Activated CD4-positive, alpha-beta memory T cell treated with anti-CD3 and anti-CD28 coated beads for 36 hours (primary cell): Measurements from ENCODE around the gene CYTH1. TPM values are rescaled to one million over a fixed set of nuclear protein-coding genes. Genes with fewer than 3 reads are reported as not detected.

Experiments
- CTCF ChIA-PET: fragments of 350-600 bp; sonication (Branson Sonifier 250); formaldehyde crosslinking; loops from one replicate; lab custom pipeline; 2021; ENCODE audit warnings: antibody characterized with exemption, inconsistent platforms; lab: Charles Lee
- POLR2A ChIA-PET: fragments of 350-600 bp; sonication (Branson Sonifier 250); formaldehyde crosslinking; loops from one replicate; lab custom pipeline; 2021; ENCODE audit warnings: antibody characterized with exemption; lab: Charles Lee
- DNase-seq: peaks from one replicate; pipeline ENCODE4 v3.0.0-alpha.2; 2020
- H3K27ac Mint-ChIP-seq: one replicate; pipeline ENCODE4 v1.8.0; 2021; ENCODE audit warnings: mixed read lengths
- H3K27me3 Mint-ChIP-seq: one replicate; pipeline ENCODE4 v1.8.0; 2021; ENCODE audit warnings: mixed read lengths
- H3K36me3 Mint-ChIP-seq: one replicate; pipeline ENCODE4 v1.8.0; 2021; ENCODE audit warnings: mixed read lengths
- H3K4me1 Mint-ChIP-seq: one replicate; pipeline ENCODE4 v1.8.0; 2021; ENCODE audit warnings: low read depth, mixed read lengths
- H3K4me3 Mint-ChIP-seq: one replicate; pipeline ENCODE4 v1.8.0; 2021; ENCODE audit warnings: mild to moderate bottlenecking, mixed read lengths
- H3K9me3 Mint-ChIP-seq: one replicate; pipeline ENCODE4 v1.8.0; 2021; ENCODE audit warnings: mixed read lengths
- intact Hi-C: fragments of 100-400 bp; cut with micrococcal nuclease; formaldehyde crosslinking; loops from one replicate; pipeline ENCODE4 v1.15.1; 2023
- total RNA-seq, 2 experiments: library from RNA; stranded (reverse); gene quantifications; one replicate each; pipeline ENCODE4 v1.2.3, GENCODE V29; 2021

Gene CYTH1
- total RNA-seq = 100 to 1,000 TPM; 184 to 204 TPM

- peaks cover 45% of the 10 kb centered on the region for H3K4me1 Mint-ChIP-seq
- CTCF ChIA-PET = no interaction called here
- intact Hi-C loops = loop anchor here (2.0 kb wide), 1 partner anchor 59 kb away; the partner anchor contains the start of gene USP36
Observed at GRCh38 chr17:78781893-78782304, at the start of gene CYTH1. CYTH1 (minus strand) TSS chr17:78782273; CDS start chr17:78782223, 50 bp downstream.

DNA sequence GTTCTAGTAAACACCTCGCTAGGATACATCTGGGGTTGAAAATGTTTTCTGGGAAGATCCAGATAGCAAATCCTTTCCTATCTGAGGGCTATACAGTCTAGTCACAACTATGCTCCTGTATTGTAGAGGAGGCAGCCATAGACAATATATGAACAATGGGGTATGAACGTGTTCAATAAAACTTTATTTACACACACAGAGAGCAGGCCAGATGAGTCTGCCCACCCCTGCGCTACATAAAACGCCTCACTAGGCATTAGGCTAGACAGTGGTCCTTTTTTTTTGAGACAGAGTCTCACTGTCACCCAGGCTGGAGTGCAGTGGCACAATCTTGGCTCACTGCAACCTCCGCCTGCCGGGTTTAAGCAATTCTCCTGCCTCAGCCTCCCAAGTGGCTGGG, 47.4 kb upstream of the CYTH1 start:
- DNase-seq = no peak
- Mint-ChIP-seq H3K9me3 (no peaks in the 10 kb centered on the region), H3K4me3 (no peak overlapping the region), H3K27me3 (no peaks in the 10 kb centered on the region), H3K27ac (no peak overlapping the region), H3K4me1 (peaks cover 10% of the 10 kb centered on the region), H3K36me3 (peaks cover 77% of the 10 kb centered on the region)
- intact Hi-C loops = no loop called here
- ChIA-PET POLR2A (interaction anchor here (0.6 kb wide), 1 partner anchor 9 kb away, joined by 3 read pairs; no protein-coding TSS in a partner anchor), CTCF (interaction anchor here (1.1 kb wide), 1 partner anchor 121 kb away, joined by 3 read pairs; no protein-coding TSS in a partner anchor)

More at GRCh38 chr17:78781893-78782304, at the start of gene CYTH1:
- H3K27me3 Mint-ChIP-seq = no peaks in the 10 kb centered on the region
- H3K9me3 Mint-ChIP-seq = no peaks in the 10 kb centered on the region
- H3K27ac Mint-ChIP-seq = peak within 1 kb of the TSS; percentile 98
- peak within 1 kb of the TSS; percentile 90 for H3K4me3 Mint-ChIP-seq
- H3K36me3 Mint-ChIP-seq = peaks cover 21% of the 10 kb centered on the region
- POLR2A ChIA-PET = interaction anchor here (0.6 to 18.3 kb wide), 5 partner anchors 10 to 68 kb away, joined by 3 to 481 read pairs (median 3); no protein-coding TSS in a partner anchor
- no peak for DNase-seq

DNA sequence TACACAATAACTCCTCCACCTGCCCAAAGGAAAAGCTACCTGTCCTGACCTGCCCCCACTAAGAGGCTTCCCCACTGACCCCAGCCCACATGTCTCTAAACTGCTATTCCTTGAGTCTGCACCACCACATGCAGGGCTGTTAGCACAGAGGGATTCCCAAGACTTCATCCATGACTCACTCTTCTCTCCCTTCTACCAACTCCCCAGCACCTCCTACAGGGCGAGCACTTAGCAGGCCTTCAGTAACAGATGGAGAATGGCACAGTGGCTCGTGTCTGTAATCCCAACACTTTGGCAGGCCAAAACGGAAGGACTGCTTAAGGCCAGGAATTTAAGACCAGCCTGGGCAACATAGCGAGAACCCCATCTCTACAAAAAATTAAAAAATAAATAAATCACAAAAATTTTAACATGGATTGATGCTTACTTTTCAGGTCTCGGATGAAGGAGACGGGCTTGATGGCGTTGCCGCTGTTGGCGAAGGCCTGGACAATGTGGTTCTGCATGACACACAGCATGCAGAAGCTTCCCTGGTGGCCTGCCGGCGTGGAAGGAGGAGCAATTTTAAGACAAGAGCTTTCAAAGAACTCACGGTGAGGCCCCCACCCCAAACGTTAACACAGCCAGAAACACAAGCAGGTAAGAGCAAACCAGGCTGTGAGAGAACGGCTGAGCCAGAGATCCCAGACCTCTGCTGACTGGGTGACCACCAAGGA, 46.6 kb upstream of the CYTH1 start:
- Mint-ChIP-seq H3K4me3 (no peak overlapping the region), H3K36me3 (peaks cover 78% of the 10 kb centered on the region), H3K9me3 (no peaks in the 10 kb centered on the region), H3K27ac (peak overlapping the region; percentile 3), H3K27me3 (no peaks in the 10 kb centered on the region), H3K4me1 (peaks cover 10% of the 10 kb centered on the region)
- intact Hi-C loops = no loop called here
- ChIA-PET POLR2A (no interaction called here), CTCF (no interaction called here)
- peak; percentile 56 for DNase-seq

DNA sequence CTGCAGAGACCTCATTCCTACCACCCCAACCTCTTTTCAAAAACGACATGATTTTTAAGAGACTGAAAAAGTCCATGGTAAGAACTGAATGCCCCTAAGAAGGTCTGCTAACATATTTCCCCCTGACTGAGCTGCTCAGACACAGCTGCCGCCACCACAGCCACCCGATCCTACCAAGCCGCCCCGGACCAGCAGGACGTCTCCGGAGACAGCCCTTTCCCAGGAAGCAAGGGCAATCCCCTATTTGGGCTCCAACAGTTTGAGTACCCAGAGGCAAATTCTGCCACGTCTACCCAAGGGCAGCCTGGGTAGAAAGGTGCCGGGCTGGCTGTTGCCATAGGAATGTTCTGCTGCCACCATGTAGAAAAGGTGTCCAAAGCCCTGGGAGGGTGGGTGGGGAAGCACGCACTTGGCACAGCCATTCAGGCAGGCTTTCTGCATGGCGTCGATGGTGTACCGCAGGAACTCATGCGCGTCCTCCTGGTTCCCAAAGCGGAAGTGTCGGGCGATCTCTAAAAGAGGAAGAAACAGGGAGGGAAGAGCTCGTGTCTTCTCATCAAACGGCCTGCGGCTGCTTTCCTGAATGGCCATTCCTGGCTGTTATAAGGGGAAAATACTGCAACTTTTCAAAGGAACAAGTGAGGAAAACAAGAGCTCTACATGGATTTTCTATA, 44.9 kb upstream of the CYTH1 start:
- Mint-ChIP-seq H3K27me3 (no peaks in the 10 kb centered on the region), H3K27ac (no peak overlapping the region), H3K4me1 (peaks cover 18% of the 10 kb centered on the region), H3K36me3 (peaks cover 78% of the 10 kb centered on the region), H3K9me3 (no peaks in the 10 kb centered on the region), H3K4me3 (no peak overlapping the region)
- CTCF ChIA-PET = no interaction called here
- POLR2A ChIA-PET = no interaction called here
- no peak for DNase-seq
- intact Hi-C loops = no loop called here

DNA sequence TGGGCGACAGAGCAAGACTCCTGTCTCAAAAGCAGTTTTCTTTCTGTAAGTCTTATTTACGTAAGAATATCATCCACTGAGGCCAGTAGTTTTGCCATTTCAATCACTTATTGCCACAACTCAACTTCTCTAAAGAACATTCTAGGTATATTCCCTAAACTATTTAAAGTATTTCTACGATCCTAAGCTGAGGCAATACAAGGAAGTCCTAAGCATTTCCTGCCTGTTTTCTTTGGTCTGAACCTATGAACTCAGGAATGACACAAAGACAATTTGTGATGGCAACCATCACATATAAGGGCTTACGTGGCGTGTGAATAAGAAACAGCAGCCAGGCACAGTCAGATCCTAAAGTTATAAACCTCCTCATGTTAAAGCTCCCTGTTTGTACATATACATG, 44.3 kb upstream of the CYTH1 start:
- Mint-ChIP-seq H3K36me3 (peaks cover 78% of the 10 kb centered on the region), H3K4me3 (no peak overlapping the region), H3K4me1 (peaks cover 18% of the 10 kb centered on the region), H3K27me3 (no peaks in the 10 kb centered on the region), H3K9me3 (no peaks in the 10 kb centered on the region), H3K27ac (no peak overlapping the region)
- intact Hi-C loops = no loop called here
- no peak for DNase-seq
- POLR2A ChIA-PET = no interaction called here
- CTCF ChIA-PET = no interaction called here

DNA sequence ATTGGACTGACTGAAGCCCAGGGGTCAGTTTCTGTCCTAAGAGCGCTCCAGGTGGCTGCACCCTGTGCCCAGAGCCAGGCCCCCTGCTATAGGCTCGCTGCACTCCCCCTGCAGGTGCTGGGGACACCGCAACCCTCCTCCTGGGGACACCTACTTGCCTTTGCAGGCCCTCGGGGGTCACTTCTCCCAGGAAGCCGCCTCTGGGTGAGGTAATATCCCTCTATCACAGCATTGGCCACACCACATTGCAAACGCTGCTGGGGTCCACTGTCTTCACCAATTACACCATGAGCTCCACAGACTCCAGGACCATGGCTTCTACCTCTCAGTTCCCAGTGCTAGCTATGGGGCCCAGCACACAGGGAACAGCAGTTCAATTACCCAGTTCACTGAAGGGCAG, 43.6 kb upstream of the CYTH1 start:
- peaks cover 80% of the 10 kb centered on the region for H3K36me3 Mint-ChIP-seq
- H3K27ac Mint-ChIP-seq = no peak overlapping the region
- POLR2A ChIA-PET = no interaction called here
- no peaks in the 10 kb centered on the region for H3K27me3 Mint-ChIP-seq
- no peak for DNase-seq
- intact Hi-C loops = no loop called here
- H3K4me3 Mint-ChIP-seq = no peak overlapping the region
- H3K9me3 Mint-ChIP-seq = no peaks in the 10 kb centered on the region
- peaks cover 23% of the 10 kb centered on the region for H3K4me1 Mint-ChIP-seq
- CTCF ChIA-PET = no interaction called here

- CTCF ChIA-PET = no interaction called here
- peaks cover 34% of the 10 kb centered on the region for H3K4me1 Mint-ChIP-seq
- peaks cover 84% of the 10 kb centered on the region for H3K36me3 Mint-ChIP-seq
- no peak overlapping the region for H3K4me3 Mint-ChIP-seq
- DNase-seq = no peak
- intact Hi-C loops = no loop called here
- H3K9me3 Mint-ChIP-seq = no peaks in the 10 kb centered on the region
- no peaks in the 10 kb centered on the region for H3K27me3 Mint-ChIP-seq
- POLR2A ChIA-PET = no interaction called here
- H3K27ac Mint-ChIP-seq = peak overlapping the region; percentile 2
Observed at GRCh38 chr17:78824240-78824639, 42.2 kb upstream of the CYTH1 start.

- Mint-ChIP-seq H3K4me1 (peaks cover 41% of the 10 kb centered on the region), H3K27me3 (no peaks in the 10 kb centered on the region)
- CTCF ChIA-PET = no interaction called here
Observed at GRCh38 chr17:78823282-78824046, 41.4 kb upstream of the CYTH1 start.

DNA sequence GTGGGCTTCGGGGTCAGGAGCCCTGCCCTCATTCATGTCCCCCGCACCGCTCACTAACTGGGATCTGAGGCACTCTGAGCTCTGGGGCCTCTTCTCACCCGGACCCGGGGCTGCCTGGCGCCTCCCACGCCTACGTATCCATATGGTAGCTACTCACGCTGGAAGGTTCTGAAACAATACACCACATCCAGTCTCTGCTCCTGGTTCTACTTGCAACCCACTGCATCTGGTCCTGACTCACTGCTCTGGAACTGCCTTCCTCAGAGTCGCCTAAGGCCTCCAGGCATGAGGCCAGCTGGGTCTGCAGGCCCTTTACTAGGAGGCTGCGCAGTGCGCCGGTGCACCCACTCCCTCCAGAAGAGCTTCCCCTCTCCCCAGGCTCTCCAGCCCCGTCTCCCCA, 40.5 kb upstream of the CYTH1 start:
- Mint-ChIP-seq H3K4me3 (no peak overlapping the region), H3K9me3 (no peaks in the 10 kb centered on the region), H3K27ac (peak overlapping the region; percentile 36), H3K4me1 (peaks cover 47% of the 10 kb centered on the region), H3K27me3 (no peaks in the 10 kb centered on the region), H3K36me3 (peaks cover 80% of the 10 kb centered on the region)
- ChIA-PET POLR2A (interaction anchor here (1.0 kb wide), 1 partner anchor 38 kb away, joined by 6 read pairs; no protein-coding TSS in a partner anchor), CTCF (no interaction called here)
- intact Hi-C loops = no loop called here
- no peak for DNase-seq

More at GRCh38 chr17:78823282-78824046, 41.4 kb upstream of the CYTH1 start:
- no peak overlapping the region for H3K4me3 Mint-ChIP-seq
- peak overlapping the region; percentile 38 for H3K27ac Mint-ChIP-seq
- no peaks in the 10 kb centered on the region for H3K9me3 Mint-ChIP-seq
- intact Hi-C loops = no loop called here
- H3K36me3 Mint-ChIP-seq = peaks cover 86% of the 10 kb centered on the region
- no peak for DNase-seq
- POLR2A ChIA-PET = interaction anchor here (1.0 kb wide), 1 partner anchor 39 kb away, joined by 6 read pairs; no protein-coding TSS in a partner anchor

GRCh38 chr17:78821961-78822360, 39.9 kb upstream of the CYTH1 start:
- peaks cover 82% of the 10 kb centered on the region for H3K36me3 Mint-ChIP-seq
- intact Hi-C loops = no loop called here
- H3K27me3 Mint-ChIP-seq = no peaks in the 10 kb centered on the region
- peaks cover 53% of the 10 kb centered on the region for H3K4me1 Mint-ChIP-seq
- H3K27ac Mint-ChIP-seq = peak overlapping the region; percentile 4
- CTCF ChIA-PET = no interaction called here
- no peak for DNase-seq
- H3K4me3 Mint-ChIP-seq = no peak overlapping the region
- no peaks in the 10 kb centered on the region for H3K9me3 Mint-ChIP-seq
- POLR2A ChIA-PET = interaction anchor here (1.0 kb wide), 1 partner anchor 38 kb away, joined by 6 read pairs; no protein-coding TSS in a partner anchor

DNA sequence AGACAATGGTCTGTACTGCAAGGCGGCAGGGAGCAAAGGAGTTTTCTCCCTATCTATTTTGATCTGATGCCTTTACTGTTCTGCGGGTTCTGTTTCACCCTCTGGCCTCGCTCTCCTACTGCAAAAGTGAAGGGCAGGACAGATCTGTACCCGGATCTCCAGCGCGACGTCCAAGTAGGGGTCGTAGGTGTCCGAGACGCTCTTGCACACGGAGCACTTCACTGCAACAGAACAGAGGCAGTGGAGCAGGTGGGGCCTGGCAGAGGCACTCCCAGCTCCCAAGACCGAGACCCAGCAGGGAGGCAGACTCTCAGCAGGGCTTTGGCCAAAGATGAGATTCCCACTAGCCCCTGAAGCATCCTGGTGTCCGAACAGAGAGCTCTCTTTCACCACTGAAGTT, 38.8 kb upstream of the CYTH1 start:
- CTCF ChIA-PET = interaction anchor here (1.4 kb wide), 1 partner anchor 17 kb away, joined by 3 read pairs; no protein-coding TSS in a partner anchor
- no peak for DNase-seq
- peaks cover 79% of the 10 kb centered on the region for H3K36me3 Mint-ChIP-seq
- H3K27me3 Mint-ChIP-seq = no peaks in the 10 kb centered on the region
- peaks cover 58% of the 10 kb centered on the region for H3K4me1 Mint-ChIP-seq
- intact Hi-C loops = no loop called here
- H3K9me3 Mint-ChIP-seq = no peaks in the 10 kb centered on the region
- no peak overlapping the region for H3K27ac Mint-ChIP-seq
- no peak overlapping the region for H3K4me3 Mint-ChIP-seq
- POLR2A ChIA-PET = interaction anchor here (0.6 to 1.2 kb wide), 2 partner anchors 19 to 1771 kb away, joined by 3 read pairs; partner anchors contain the start of gene USP36
